GM12875 (cell line): ENCODE data around the gene OR51T1.

Source experiments
- H3K4me3 ChIP-seq: one replicate; pipeline ENCODE4 v1.5.1; 2011; ENCODE audit warnings: low read depth, low read length, control low read depth
- CTCF ChIP-seq: IDR thresholded peaks from 2 replicates; pipeline ENCODE4 v1.5.1; 2011; ENCODE audit warnings: low read depth, mild to moderate bottlenecking, control low read depth, inconsistent platforms, low read length, moderate library complexity, borderline replicate concordance; ENCODE audit not compliant: insufficient read depth

Gene OR51T1

DNA sequence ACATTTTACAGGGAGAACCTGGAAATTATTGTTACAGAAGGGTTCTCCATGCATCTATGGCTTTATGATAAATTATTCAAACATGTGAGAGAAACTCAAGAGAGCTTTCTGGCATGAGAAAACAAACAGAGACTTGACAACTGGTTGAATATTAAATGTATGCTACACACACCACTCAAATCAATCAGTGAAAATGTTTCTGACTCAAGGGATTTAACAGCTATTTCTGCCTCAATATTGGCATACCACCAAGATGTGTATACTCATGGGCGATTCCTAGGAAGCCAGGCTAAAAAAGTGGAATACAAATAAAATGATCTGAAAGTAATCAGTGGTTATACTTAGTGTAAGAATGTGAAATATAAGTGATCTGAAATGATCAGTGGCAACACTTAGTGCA, 15.8 kb upstream of the OR51T1 start:
- TF ChIP-seq CTCF: no peak
- no peak overlapping the region for H3K4me3 ChIP-seq

- H3K4me3 ChIP-seq: no peak overlapping the region
- TF ChIP-seq CTCF: no peak
These were observed 512 bp upstream of the OR51T1 start for GRCh38 chr11:4881188-4881587.

DNA sequence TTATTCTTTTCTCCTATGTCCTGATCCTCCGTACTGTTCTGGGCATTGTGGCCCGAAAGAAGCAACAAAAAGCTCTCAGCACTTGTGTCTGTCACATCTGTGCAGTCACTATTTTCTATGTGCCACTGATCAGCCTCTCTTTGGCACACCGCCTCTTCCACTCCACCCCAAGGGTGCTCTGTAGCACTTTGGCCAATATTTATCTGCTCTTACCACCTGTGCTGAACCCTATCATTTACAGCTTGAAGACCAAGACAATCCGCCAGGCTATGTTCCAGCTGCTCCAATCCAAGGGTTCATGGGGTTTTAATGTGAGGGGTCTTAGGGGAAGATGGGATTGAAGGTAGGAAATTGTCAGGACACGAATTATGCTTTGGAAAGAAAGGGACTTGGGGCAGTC, 843 bp downstream of the OR51T1 start:
- no peak for TF ChIP-seq CTCF
- no peak overlapping the region for H3K4me3 ChIP-seq

DNA sequence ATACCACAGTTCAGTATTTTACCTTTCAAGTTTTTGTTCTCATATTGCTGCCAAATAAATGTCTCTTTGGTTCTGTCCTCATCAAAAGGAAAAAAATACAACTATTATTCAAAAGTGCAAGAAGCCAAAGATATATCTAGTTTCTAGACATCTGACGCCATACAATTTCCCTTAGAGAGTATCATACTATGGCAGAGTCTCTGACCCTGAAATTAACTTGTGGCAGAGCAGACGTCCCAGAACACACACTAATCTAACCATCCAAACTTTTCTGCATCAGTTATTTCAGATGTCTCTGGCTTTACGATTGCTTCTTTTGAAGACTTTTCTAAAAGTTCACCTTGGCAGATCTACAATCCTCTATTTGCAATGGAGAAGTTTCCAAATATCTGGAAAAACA, 2.7 kb downstream of the OR51T1 start:
- no peak for TF ChIP-seq CTCF

GRCh38 chr11:4886186-4886585, 4.5 kb downstream of the OR51T1 start:
- H3K4me3 ChIP-seq: no peak overlapping the region
- TF ChIP-seq CTCF: no peak

More for the DNA sequence above, 2.7 kb downstream of the OR51T1 start:
- H3K4me3 ChIP-seq: no peak overlapping the region

- H3K4me3 ChIP-seq: no peak overlapping the region
- TF ChIP-seq CTCF: no peak
These were observed 5.9 kb downstream of the OR51T1 start for GRCh38 chr11:4887591-4887990.

GRCh38 chr11:4890279-4890678, 8.6 kb downstream of the OR51T1 start:
- no peak for TF ChIP-seq CTCF
- H3K4me3 ChIP-seq: no peak overlapping the region
